Spleen (tissue), 11 donors: ENCODE data around the gene SUCLG2. TPM values are rescaled to one million over a fixed set of nuclear protein-coding genes. Genes with fewer than 3 reads are reported as not detected.

Experiments used
- DNase-seq: peaks from one replicate; pipeline ENCODE4 v3.0.0-alpha.2; 2020
- H3K27ac ChIP-seq, 8 donors: fragments of 200-600 bp; sonication (generic) in 7 of 8; 1 replicate in 4 of 8; 2 replicates in 4 of 8; pipeline versions ENCODE4 v1.5.0 to v1.8.0; 2016 to 2021; ENCODE audit warnings: inconsistent platforms in 4 of 8, mild to moderate bottlenecking in 4 of 8, moderate library complexity in 1 of 8
- H3K27me3 ChIP-seq, 7 donors: fragments of 200-600 bp; sonication (generic) in 6 of 7; replicated peaks in 1 of 7; 1 replicate in 4 of 7; 2 replicates in 3 of 7; pipeline versions ENCODE4 v1.5.0 to v1.8.0; 2016 to 2021; ENCODE audit warnings: inconsistent platforms in 3 of 7, mild to moderate bottlenecking in 1 of 7
- H3K36me3 ChIP-seq, 6 donors: fragments of 200-600 bp; sonication (generic) in 5 of 6; 1 replicate in 4 of 6; 2 replicates in 2 of 6; pipeline versions ENCODE4 v1.5.0 to v1.8.0; 2016 to 2021; ENCODE audit warnings: inconsistent platforms in 2 of 6
- H3K4me1 ChIP-seq, 6 donors: fragments of 200-600 bp; sonication (generic) in 5 of 6; 1 replicate in 3 of 6; 2 replicates in 3 of 6; pipeline versions ENCODE4 v1.5.0 to v1.8.0; 2016 to 2021; ENCODE audit warnings: inconsistent platforms in 3 of 6
- H3K4me3 ChIP-seq, 8 donors: fragments of 200-600 bp; sonication (generic) in 7 of 8; 1 replicate in 4 of 8; 2 replicates in 4 of 8; pipeline versions ENCODE4 v1.5.0 to v1.8.0; 2016 to 2021; ENCODE audit warnings: inconsistent platforms in 4 of 8, mild to moderate bottlenecking in 4 of 8, moderate library complexity in 2 of 8
- H3K9me3 ChIP-seq, 8 donors: fragments of 200-600 bp; sonication (generic) in 7 of 8; 1 replicate in 4 of 8; 2 replicates in 4 of 8; pipeline versions ENCODE4 v1.5.0 to v1.8.0; 2016 to 2021; ENCODE audit warnings: inconsistent platforms in 4 of 8
- POLR2A ChIP-seq, 3 donors: fragments of 450-650 bp; IDR thresholded peaks; one replicate each; pipeline ENCODE4 v1.5.1; 2017; ENCODE audit warnings: antibody characterized with exemption in 3 of 3, mild to moderate bottlenecking in 1 of 3
- POLR2AphosphoS5 ChIP-seq, 3 donors: sonication (generic); formaldehyde crosslinking; IDR thresholded peaks; one replicate each; pipeline ENCODE4 v1.5.1; 2017; ENCODE audit warnings: antibody characterized with exemption in 3 of 3
- WGBS, 5 donors: extraction: QIAGEN DNeasy Blood & Tissue Kit in 3 of 5; methylation state at CpG; one replicate each; pipeline versions ENCODE4 v1.1.5 to v1.1.7; 2013 to 2018; 5-methylcytosine and 5-hydroxymethylcytosine counted together
- intact Hi-C: fragments of 100-400 bp; cut with DNase I; formaldehyde crosslinking; loops from one replicate; pipeline ENCODE4 v1.15.0; 2023; ENCODE audit warnings: low total_unique reads
- polyA plus RNA-seq, 3 donors: library from polyadenylated mRNA; stranded (reverse); fragments of 200-250 nt; gene quantifications; one replicate each; pipeline ENCODE4 v1.2.1, GENCODE V29; 2013
- total RNA-seq, 7 donors: library from RNA; depleted of rRNA in 3 of 7; stranded (reverse); fragments of >200 nt in 3 of 7; fragmentation: NEBNext Ultra II Directional in 4 of 7; extraction: Animal tissue kit (Norgen Biotek cat#: 25700) in 4 of 7; gene quantifications; one replicate each; pipeline versions ENCODE4 v1.1.0 to v1.2.1, GENCODE V29; 2016 to 2021
- TF ChIP-seq, protein P1 (sequence below), 11 experiments: fragments of 200-600 bp in 7 of 11; fragments of 450-650 bp in 4 of 11; sonication (generic) in 4 of 11; IDR thresholded peaks in 8 of 11; conservative IDR thresholded peaks in 3 of 11; 1 replicate in 7 of 11; 2 replicates in 4 of 11; pipeline versions ENCODE4 v1.4.0 to v1.8.0; 2016 to 2021; ENCODE audit warnings: antibody characterized with exemption in 11 of 11, inconsistent platforms in 4 of 11, mild to moderate bottlenecking in 1 of 11
- donor health status: healthy with polysubstance abuse.
- donor health status: DM: no; HTN: no; CAD: no; lungs with moderate emphysema.
- donor health status: DM: no; HTN: no; CAD: no.
- donor health status: Bipolar disorder and iron deficiency.
- donor health status: healthy.
- donor health status: DM: no; HTN: no; CAD: no.
- donor health status: DM: yes; HTN: yes; CAD: no.

Gene SUCLG2
- total and polyA plus RNA-seq, 10 donors = 31.5 to 75.6 (median 55.2) TPM

DNA sequence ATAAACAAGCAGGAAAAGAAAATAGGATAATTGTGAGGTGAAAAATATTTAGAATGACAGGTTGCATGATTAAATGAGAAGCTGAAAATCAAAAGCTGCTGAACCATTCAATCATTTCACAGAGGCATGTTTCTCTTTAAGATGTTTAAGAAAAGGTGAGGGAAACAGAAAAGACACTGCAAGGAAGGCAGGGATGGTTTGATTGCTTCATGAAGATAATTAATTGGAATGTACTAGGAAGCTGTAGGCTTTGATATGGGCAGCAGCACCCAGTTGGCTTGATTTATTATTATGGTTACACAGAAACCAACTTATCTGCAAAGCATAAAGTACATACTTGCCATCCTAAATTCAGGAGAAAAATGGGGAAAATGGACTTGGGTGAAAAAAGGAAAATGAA is 234.6 kb downstream of the SUCLG2 start:
- peaks cover 0 to 56% (median 8%) of the 10 kb centered on the region in 6 donors for H3K36me3 ChIP-seq
- intact Hi-C loops = no loop called here
- H3K4me3 ChIP-seq = no peak overlapping the region
- H3K4me1 ChIP-seq = no peaks in the 10 kb centered on the region
- H3K27me3 ChIP-seq = no peaks in the 10 kb centered on the region
- no peak overlapping the region for H3K27ac ChIP-seq
- TF ChIP-seq, protein P1, sequence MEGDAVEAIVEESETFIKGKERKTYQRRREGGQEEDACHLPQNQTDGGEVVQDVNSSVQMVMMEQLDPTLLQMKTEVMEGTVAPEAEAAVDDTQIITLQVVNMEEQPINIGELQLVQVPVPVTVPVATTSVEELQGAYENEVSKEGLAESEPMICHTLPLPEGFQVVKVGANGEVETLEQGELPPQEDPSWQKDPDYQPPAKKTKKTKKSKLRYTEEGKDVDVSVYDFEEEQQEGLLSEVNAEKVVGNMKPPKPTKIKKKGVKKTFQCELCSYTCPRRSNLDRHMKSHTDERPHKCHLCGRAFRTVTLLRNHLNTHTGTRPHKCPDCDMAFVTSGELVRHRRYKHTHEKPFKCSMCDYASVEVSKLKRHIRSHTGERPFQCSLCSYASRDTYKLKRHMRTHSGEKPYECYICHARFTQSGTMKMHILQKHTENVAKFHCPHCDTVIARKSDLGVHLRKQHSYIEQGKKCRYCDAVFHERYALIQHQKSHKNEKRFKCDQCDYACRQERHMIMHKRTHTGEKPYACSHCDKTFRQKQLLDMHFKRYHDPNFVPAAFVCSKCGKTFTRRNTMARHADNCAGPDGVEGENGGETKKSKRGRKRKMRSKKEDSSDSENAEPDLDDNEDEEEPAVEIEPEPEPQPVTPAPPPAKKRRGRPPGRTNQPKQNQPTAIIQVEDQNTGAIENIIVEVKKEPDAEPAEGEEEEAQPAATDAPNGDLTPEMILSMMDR (IDR thresholded peaks at IDR 0.05 in 8 of 11, conservative IDR thresholded peaks at IDR 0.05 in 3 of 11) = no peak
- TF ChIP-seq POLR2A (IDR thresholded peaks at IDR 0.05) (no peak), POLR2AphosphoS5 (IDR thresholded peaks at IDR 0.05) (no peak)
- H3K9me3 ChIP-seq = peaks cover 0 to 21% (median 18%) of the 10 kb centered on the region in 8 donors
- no peak for DNase-seq

DNA sequence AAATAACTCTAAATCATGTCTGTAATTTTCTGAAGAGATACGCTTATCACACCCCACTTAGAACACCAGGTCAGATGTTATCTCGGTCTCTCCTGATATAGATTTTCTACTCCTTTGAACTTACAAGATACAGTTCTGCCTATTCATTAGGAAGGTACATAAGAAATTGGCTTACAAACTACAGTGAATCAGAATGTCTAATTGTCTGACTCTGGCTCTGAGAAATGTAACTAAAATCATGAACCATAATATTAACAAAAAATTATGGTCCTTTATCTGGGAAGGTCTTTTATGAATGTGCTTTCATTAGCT is 235.2 kb downstream of the SUCLG2 start:
- intact Hi-C loops = no loop called here
- no peak for TF ChIP-seq POLR2AphosphoS5 (IDR thresholded peaks at IDR 0.05)
- TF ChIP-seq, protein P1 (IDR thresholded peaks at IDR 0.05 in 8 of 11, conservative IDR thresholded peaks at IDR 0.05 in 3 of 11) = no peak
- no peak for TF ChIP-seq POLR2A (IDR thresholded peaks at IDR 0.05)
- H3K4me3 ChIP-seq = no peak overlapping the region
- peaks cover 0 to 53% (median 7%) of the 10 kb centered on the region in 6 donors for H3K36me3 ChIP-seq
- H3K4me1 ChIP-seq = no peaks in the 10 kb centered on the region
- H3K27me3 ChIP-seq = no peaks in the 10 kb centered on the region
- no peak for DNase-seq
- 86 to 95% (median 91%) methylated on average over 2 of the region's 2 CpGs for WGBS, 5 donors
- H3K27ac ChIP-seq = no peak overlapping the region
- H3K9me3 ChIP-seq = peaks cover 0 to 21% (median 18%) of the 10 kb centered on the region in 8 donors

DNA sequence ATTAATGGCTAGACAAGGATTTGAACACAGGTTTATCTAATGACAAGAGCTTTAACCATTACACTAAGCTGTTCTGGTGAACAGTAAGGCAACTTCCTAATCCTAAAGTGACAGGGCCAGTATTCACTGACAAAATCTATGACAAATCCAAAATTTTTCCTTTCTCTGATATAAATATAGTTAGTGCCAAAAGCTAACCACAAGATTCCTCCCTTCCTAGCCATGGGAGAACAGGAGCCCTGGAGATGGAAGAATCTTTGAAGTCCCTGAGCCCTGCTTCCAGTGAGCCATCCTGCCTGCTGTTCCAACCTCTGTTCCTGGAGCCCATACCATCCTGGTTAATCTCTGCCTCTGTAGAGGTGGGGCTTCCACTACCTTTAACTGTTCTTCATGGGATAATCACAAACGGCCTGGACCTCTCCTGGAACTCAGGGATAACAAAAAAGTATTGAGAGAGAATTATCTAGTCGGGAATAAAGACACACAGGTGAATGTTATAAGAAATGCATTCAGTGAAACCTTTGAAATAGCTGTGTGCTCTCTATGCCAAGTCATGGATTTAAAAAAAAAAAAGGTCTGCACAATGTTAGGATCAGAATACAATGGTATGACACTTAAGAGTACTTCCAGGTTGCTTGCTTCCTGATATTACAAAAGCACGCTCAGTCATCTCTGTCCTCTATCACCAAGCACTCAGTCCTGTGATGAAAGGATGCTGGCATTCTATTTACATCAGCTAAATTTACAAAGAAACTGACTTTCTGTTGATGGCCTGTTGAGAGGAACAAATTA is 235.8 kb downstream of the SUCLG2 start:
- 84 to 91% (median 87%) methylated on average over 3 of the region's 3 CpGs for WGBS, 5 donors
- no peak overlapping the region for H3K4me3 ChIP-seq
- peaks cover 0 to 55% (median 5%) of the 10 kb centered on the region in 6 donors for H3K36me3 ChIP-seq
- TF ChIP-seq, protein P1 (IDR thresholded peaks at IDR 0.05 in 8 of 11, conservative IDR thresholded peaks at IDR 0.05 in 3 of 11) = no peak
- TF ChIP-seq POLR2AphosphoS5 (IDR thresholded peaks at IDR 0.05) = no peak
- TF ChIP-seq POLR2A (IDR thresholded peaks at IDR 0.05) = no peak
- no peaks in the 10 kb centered on the region for H3K4me1 ChIP-seq
- H3K9me3 ChIP-seq = peaks cover 0 to 21% (median 18%) of the 10 kb centered on the region in 8 donors
- no peaks in the 10 kb centered on the region for H3K27me3 ChIP-seq
- intact Hi-C loops = no loop called here
- H3K27ac ChIP-seq = no peak overlapping the region
- no peak for DNase-seq

DNA sequence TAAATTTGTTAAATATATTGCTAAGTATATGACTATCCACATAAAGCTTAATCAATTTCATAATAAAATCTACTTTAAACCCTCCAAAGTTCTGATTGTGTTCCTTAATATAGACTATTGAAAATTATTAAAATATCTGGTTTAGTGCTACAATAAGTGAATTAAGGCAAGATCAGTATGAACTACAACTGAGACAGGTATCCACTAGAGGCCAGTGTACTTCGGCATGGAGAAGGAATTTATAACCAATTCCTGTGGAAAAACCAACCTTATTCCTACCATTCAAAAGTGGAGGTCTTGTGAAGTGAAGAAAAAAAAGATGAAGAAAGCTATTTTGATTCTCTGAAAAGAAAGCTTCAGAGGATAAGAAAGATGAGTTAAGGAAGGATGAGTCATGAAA is 237.7 kb downstream of the SUCLG2 start:
- Histone ChIP-seq H3K36me3 (peaks cover 0 to 52% (median 5%) of the 10 kb centered on the region in 6 donors), H3K27me3 (no peaks in the 10 kb centered on the region), H3K27ac (no peak overlapping the region), H3K4me3 (no peak overlapping the region), H3K4me1 (no peaks in the 10 kb centered on the region), H3K9me3 (peaks cover 0 to 21% (median 18%) of the 10 kb centered on the region in 8 donors)
- intact Hi-C loops = no loop called here
- TF ChIP-seq POLR2A (IDR thresholded peaks at IDR 0.05) = no peak
- no peak for TF ChIP-seq POLR2AphosphoS5 (IDR thresholded peaks at IDR 0.05)
- TF ChIP-seq, protein P1 (IDR thresholded peaks at IDR 0.05 in 8 of 11, conservative IDR thresholded peaks at IDR 0.05 in 3 of 11) = no peak
- WGBS, 5 donors = 89 to 98% (median 96%) methylated on average over 1 of the region's 1 CpG
- no peak for DNase-seq
